HK-2 (cell line): ENCODE data around the gene MVB12A.

Experiments used
- DNase-seq: peaks from one replicate; pipeline ENCODE4 v3.0.0-alpha.2; 2018; ENCODE audit not compliant: unreplicated experiment

MVB12A gene

GRCh38 chr19:17419621-17420474, at the start of gene MVB12A:
TSS of gene MVB12A (plus strand) at chr19:17420047. CDS start at chr19:17420136, 89 bp downstream.
- DNase-seq = peak; percentile 98

- no peak for DNase-seq
Observed at GRCh38 chr19:17376935-17377600, 42.8 kb upstream of the MVB12A start, which contains the start of gene PLVAP. TSS of gene PLVAP (minus strand) at chr19:17377342. CDS start at chr19:17377288, 54 bp downstream.

GRCh38 chr19:17378271-17378670, 41.6 kb upstream of the MVB12A start:
- DNase-seq = no peak

- DNase-seq = no peak
Observed at GRCh38 chr19:17379221-17379631, 40.6 kb upstream of the MVB12A start.

GRCh38 chr19:17380426-17381138, 39.3 kb upstream of the MVB12A start:
- DNase-seq = no peak

GRCh38 chr19:17385878-17386611, 33.8 kb upstream of the MVB12A start:
- DNase-seq = peak; percentile 53

GRCh38 chr19:17389288-17389687, 30.6 kb upstream of the MVB12A start:
- DNase-seq = no peak

- no peak for DNase-seq
Observed at GRCh38 chr19:17389957-17390664, 29.7 kb upstream of the MVB12A start.

GRCh38 chr19:17390665-17391370, 29.0 kb upstream of the MVB12A start:
- DNase-seq = peak; percentile 91

GRCh38 chr19:17391371-17392151, 28.3 kb upstream of the MVB12A start:
- DNase-seq = no peak

- no peak for DNase-seq
Observed at GRCh38 chr19:17393002-17393401, 26.8 kb upstream of the MVB12A start.

GRCh38 chr19:17393914-17394313, 25.9 kb upstream of the MVB12A start, which contains the start of gene CCDC194:
TSS of gene CCDC194 (minus strand) at chr19:17394196. CDS start at chr19:17394158, 38 bp downstream.
- no peak for DNase-seq

- DNase-seq = peak; percentile 59
Observed at GRCh38 chr19:17394891-17395415, 24.9 kb upstream of the MVB12A start.

GRCh38 chr19:17398902-17399527, 20.8 kb upstream of the MVB12A start:
- DNase-seq = no peak

GRCh38 chr19:17401628-17402027, 18.2 kb upstream of the MVB12A start:
- no peak for DNase-seq

- DNase-seq = no peak
Observed at GRCh38 chr19:17402982-17403855, 16.6 kb upstream of the MVB12A start.

- DNase-seq = no peak
Observed at GRCh38 chr19:17404015-17404414, 15.8 kb upstream of the MVB12A start.
